Esophagus squamous epithelium (tissue), 4 donors: ENCODE data around the gene ANXA11.

Experiments used
- POLR2A ChIP-seq, 4 donors: fragments of 450-650 bp; IDR thresholded peaks; one replicate each; pipeline ENCODE4 v1.6.1; 2017; ENCODE audit warnings: antibody characterized with exemption in 4 of 4, mild to moderate bottlenecking in 4 of 4, moderate library complexity in 3 of 4
- TF ChIP-seq, protein P1 (sequence below), 6 experiments: fragments of 450-650 bp in 4 of 6; fragments of 200-600 bp in 2 of 6; sonication (generic) in 2 of 6; IDR thresholded peaks; one replicate each; pipeline ENCODE4 v1.5.1; 2016 to 2019; ENCODE audit warnings: antibody characterized with exemption in 6 of 6, mild to moderate bottlenecking in 4 of 6, moderate library complexity in 4 of 6

DNA sequence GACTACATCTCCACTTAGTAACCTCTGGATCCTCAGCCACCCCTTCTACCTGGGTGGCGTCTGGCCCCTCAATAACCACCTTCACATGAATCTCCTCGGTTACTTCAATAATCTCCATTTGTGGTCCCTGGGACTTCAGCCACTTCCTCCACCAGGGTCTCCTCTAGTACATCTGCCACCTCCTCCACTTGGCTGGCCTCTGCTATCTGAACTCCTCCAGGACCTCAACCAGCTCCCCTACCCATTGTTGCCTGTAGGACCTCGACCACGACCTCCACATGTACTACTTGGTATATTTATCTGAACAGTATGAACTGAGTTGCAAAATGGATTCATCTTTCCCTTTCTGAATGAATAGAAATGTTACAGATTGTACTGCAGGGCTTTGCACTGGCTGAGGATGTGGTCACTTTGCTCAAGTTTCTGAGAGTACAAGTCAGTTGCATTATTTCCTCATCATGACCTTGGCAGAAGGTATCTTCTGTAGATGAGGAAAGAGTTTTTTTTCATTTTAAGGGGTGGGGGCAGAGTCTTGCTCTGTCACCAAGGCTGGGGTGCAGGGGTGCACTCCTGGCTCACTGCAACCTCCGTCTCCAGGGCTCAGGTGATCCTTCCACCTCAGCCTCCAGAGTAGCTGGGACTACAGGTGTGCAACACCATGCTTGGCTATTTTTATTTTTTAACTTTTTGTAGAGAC lies 48.1 kb upstream of the ANXA11 start:
- TF ChIP-seq, protein P1, sequence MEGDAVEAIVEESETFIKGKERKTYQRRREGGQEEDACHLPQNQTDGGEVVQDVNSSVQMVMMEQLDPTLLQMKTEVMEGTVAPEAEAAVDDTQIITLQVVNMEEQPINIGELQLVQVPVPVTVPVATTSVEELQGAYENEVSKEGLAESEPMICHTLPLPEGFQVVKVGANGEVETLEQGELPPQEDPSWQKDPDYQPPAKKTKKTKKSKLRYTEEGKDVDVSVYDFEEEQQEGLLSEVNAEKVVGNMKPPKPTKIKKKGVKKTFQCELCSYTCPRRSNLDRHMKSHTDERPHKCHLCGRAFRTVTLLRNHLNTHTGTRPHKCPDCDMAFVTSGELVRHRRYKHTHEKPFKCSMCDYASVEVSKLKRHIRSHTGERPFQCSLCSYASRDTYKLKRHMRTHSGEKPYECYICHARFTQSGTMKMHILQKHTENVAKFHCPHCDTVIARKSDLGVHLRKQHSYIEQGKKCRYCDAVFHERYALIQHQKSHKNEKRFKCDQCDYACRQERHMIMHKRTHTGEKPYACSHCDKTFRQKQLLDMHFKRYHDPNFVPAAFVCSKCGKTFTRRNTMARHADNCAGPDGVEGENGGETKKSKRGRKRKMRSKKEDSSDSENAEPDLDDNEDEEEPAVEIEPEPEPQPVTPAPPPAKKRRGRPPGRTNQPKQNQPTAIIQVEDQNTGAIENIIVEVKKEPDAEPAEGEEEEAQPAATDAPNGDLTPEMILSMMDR (IDR thresholded peaks at IDR 0.05), result no peak
- no peak for TF ChIP-seq POLR2A (IDR thresholded peaks at IDR 0.05)
